ENCODE data around the gene KBTBD4.
A peak's percentile ranks its signal among the peaks of the same experiment; 100 is the strongest.

KBTBD4 gene

DNA sequence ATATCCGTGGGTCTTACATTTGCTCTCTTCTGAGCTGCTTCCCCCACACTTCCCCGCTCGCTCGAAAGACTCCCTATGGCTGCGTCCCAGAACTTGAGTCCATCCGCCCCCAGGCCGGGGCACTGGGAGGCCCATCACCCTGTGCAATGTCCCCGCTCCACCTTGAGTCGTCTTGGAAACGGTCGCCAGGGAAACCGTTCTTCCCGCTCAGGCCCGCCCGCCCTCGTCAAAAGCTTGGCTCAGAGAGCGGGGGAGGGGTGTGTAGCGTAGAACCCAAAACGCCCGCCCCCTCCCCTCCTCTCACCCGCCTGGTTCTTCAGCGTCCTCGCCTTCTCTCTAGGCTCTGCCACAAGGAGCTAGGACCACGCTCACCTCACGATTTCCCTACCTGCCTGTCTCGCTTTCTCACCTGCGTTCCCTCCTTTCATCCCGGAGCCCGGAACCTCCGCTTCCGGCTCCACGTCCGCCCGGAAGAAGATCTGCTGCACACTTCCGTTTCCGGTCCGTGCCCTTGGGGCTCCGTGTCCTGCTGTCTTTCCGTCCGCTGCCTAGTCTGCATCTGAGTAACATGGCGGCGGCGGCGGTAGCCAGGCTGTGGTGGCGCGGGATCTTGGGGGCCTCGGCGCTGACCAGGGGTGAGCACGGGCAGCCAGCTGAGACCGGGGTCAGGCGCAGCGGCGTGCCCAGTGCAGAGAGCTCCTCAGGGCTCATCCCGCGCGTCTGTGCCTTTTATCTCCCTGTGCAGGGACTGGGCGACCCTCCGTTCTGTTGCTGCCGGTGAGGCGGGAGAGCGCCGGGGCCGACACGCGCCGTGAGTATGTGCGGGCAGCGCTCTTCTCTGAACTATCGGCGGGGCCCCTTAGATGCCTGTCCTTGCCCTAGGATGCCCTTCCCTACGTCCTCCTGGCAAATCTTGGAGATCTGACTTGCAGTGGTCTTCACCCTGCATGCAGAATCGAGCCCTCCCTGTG is at the start of gene KBTBD4, which contains the start of gene NDUFS3:
TSS of gene KBTBD4 (minus strand) at position 447 of the 971 bp plus-strand sequence. CDS start at position 428, 19 bp downstream.
TSS of gene NDUFS3 (plus strand) at position 551 of the 971 bp plus-strand sequence. CDS start at position 569, 18 bp downstream.
- DNase-seq (ENCODE audit: low spot score) = peak; percentile 95

DNA sequence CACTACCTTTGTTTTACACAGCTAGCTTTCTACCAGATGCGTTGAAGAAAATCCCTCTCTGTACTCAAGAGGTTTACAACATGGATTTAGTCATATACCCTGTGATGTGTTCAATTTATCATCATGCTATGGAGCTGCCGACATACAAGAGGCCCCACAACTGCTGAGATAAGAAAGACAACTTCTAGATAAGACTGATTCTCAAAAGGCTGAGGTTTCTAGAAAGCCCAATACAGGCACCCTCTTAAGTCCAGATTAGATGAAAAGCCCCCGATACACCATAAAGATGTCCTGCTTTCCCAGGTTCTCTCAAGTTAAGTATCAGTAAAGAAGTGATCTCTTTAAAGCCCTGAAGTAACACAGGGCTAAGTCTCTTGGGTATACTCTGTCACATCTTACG is 49.3 kb upstream of the KBTBD4 start:
- no peak for DNase-seq (ENCODE audit: low spot score)

- no peak for DNase-seq (ENCODE audit: low spot score)
These were observed 47.5 kb upstream of the KBTBD4 start for GRCh38 chr11:47626234-47626633.

GRCh38 chr11:47620836-47621378 is 42.1 kb upstream of the KBTBD4 start:
- no peak for DNase-seq (ENCODE audit: low spot score)

- DNase-seq (ENCODE audit: low spot score) = no peak
These were observed 38.6 kb upstream of the KBTBD4 start for GRCh38 chr11:47617417-47617809.

- DNase-seq (ENCODE audit: low spot score) = no peak
These were observed 38.1 kb upstream of the KBTBD4 start for GRCh38 chr11:47616726-47617416.

- no peak for DNase-seq (ENCODE audit: low spot score)
These were observed 36.5 kb upstream of the KBTBD4 start for GRCh38 chr11:47615249-47615648.

DNA sequence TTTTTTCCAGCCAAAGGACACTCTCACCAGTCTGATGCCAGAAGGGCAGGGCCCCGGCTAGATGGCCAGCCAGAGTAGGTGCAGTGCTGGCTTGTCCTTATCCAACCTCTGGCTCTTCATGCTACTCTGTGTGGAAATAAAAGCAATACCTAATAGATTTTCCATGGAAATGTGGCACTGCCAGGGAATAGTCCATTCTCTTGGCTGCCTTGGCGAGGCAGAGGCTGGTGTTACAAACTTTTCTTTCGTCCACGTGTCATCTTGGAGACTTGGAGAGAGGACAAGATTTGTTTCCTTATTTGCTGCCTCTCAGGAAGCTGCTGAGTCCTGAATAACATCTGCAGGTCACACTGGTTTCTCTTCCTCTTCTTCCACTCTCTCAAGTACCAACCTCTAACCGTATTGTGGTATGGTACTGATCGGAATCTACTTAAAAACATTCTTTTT is 32.6 kb upstream of the KBTBD4 start:
- DNase-seq (ENCODE audit: low spot score) = no peak

DNA sequence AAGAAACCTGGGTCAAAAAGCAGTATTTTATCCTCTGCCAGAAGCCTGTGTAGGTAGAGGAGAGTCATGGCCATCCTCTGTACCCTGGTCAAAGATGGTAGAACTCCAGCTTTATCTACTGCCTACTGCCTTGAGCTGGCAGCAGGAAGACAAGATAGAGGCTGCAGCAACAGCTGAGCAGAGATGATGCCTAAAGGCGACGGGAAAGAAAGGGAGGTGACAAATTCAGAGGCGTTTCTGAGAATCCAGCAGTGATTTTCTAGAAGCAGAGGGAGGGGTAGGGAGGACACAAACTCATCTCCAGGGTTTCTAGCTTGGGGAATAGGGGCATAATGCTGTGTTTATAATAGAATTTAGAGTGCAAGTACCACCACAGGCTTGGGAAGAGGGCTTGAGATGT is 30.9 kb upstream of the KBTBD4 start:
- DNase-seq (ENCODE audit: low spot score) = no peak

DNA sequence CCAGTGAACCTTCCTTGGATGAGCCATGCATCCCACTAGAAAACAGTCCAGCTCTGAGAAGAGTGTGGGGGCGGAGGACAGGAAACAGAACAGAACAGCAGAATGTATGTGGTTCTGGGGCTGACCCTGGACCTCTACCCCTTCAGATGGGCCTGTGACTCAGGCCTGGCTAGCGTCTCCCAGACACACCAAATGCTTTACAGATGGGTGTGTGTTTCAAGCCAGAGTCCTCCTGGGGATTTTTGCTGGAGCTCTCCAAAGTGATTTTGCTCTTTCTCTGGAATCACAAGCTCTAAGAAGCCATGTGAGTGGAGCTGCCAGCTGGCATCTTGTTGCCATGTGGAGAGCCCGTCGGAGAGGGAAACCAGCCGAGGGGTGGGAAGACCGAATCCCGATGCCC is 28.6 kb upstream of the KBTBD4 start:
- no peak for DNase-seq (ENCODE audit: low spot score)

GRCh38 chr11:47606731-47607130 is 28.0 kb upstream of the KBTBD4 start:
- no peak for DNase-seq (ENCODE audit: low spot score)

GRCh38 chr11:47605921-47606320 is 27.2 kb upstream of the KBTBD4 start:
- no peak for DNase-seq (ENCODE audit: low spot score)

- no peak for DNase-seq (ENCODE audit: low spot score)
These were observed 24.5 kb upstream of the KBTBD4 start for GRCh38 chr11:47603295-47603694.

DNA sequence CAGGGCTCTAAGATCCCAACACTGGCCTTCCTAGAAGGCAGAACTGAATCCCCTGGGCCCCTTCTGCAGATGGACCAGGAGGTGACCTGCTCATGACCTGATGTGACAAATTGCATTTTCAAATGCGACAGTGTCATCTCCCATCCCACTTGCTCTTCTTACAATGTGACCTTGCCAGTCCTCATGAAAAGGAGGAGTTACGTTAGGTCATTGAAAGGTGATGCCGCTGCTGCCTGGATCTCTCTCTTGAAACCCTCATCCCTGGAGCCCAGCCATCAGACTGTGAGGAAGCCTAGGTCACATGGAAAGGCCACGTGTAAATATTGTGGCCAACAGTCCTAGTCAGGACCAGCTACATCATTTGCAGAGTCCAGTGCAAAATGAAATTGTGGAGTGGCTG is 21.1 kb upstream of the KBTBD4 start:
- no peak for DNase-seq (ENCODE audit: low spot score)

GRCh38 chr11:47595967-47596366 is 17.2 kb upstream of the KBTBD4 start:
- DNase-seq (ENCODE audit: low spot score) = no peak

DNA sequence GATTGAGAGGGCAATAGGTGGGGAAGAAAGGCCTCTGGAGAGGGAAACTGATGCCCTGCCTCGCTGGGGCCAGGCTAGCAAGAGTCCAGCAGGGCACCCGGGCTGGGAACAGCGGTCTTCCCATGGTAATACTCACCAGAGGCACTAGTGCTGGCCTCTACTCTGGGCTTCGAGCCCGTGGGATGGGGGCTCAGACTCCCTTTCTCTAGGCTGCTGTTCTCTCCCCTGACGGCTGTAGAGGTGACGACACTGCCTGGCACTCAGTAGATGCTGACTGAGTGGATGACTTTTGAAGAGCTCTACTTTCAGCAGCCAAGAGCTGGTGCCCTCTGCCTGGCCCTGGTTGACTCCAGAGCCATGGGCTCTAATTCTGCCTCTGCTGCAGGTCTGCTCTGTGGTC is 16.3 kb upstream of the KBTBD4 start:
- DNase-seq (ENCODE audit: low spot score) = no peak

DNA sequence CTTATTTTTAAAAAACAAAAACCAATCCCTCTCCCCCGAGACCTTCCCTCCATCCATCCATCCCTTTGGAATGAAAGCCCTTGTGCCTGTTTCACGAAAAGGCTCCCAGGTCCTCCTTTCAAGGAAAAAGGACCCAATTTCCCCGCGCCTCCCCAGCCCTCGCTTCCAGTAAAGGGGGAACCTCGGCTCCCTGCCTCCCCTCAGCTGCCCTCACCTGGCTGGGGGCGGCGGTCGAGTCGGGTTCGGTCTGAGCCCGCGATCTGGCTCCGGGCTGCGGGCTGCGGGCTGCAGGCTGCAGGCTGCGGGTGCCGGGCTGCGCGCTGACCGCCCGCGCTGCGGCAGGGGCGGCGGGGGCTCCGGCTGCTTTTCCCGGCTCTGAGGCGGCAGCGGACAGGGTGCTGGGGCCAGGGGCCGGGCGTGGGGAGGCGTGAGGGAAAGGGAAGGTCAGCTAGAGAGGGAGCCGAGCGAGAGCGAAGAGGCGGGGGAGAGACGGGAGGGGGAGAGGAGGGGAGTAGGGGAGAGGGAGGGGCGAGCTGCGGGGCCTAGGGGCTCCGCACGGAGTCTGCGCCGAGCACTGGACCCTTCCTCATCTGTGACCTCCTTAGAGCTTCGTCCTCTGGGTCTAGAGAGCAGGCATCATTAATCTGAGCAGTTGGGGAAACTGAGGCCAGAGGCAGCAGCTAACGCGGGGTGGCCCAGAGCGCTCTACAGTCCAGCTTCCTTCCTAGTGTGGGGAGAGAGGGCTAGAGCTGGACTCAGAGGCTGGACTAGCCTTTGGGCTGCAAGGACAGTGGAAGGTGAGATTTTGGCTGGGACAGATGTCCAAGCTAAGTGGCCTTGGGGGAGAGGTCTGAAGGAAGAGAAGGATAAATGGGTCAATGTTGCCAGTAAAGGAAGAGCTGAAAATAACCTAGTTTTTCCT is 15.4 kb upstream of the KBTBD4 start, which contains the start of gene C1QTNF4:
TSS of gene C1QTNF4 (minus strand) at position 478 of the 922 bp plus-strand sequence. CDS start 3,601 bp downstream, outside the sequence.
- no peak for DNase-seq (ENCODE audit: low spot score)

DNA sequence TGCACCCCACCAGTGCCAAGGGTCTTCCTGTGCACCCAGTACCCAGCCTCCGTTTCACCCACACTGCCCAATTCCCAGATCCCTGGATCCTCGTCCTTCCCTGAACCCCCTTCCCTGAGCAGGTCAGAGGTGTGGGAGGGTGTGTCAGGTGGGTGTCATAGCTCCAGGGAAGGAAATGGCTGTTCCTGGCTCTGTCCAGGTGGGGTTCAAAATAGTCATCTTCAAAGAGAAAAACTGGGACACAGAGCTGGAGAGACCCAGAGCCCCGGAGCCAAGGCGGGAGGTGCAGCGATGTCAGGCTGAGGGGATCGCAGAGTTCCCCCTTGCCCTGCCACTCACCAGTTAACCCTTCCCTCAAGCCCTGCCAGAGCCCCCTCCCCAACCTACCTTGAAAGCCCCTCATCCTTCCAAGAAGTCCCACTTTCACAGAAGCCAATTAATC is 14.7 kb upstream of the KBTBD4 start:
- no peak for DNase-seq (ENCODE audit: low spot score)

GRCh38 chr11:47592970-47593369 is 14.2 kb upstream of the KBTBD4 start:
- no peak for DNase-seq (ENCODE audit: low spot score)

DNA sequence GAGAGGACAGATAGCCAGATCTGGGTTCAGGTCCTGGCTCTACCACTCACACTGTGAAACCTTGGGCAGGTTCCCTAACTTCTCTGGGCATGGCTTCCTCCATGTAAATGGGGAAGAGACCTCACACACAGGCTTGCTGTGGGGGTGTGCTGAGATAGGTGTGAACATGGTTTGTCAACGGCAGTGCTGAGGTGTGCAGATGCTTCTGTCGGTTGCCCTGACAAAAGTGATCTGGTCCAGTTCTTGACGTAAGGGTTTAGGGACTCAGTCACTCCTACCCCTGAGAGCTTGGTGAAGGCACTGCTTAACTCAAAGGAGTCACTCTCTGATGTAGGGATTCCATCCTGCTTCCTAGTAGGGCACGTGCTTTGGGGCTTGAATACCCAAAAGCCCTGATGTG is 13.5 kb upstream of the KBTBD4 start:
- no peak for DNase-seq (ENCODE audit: low spot score)

- no peak for DNase-seq (ENCODE audit: low spot score)
These were observed 13.0 kb upstream of the KBTBD4 start for GRCh38 chr11:47591764-47592163.

Data from left forelimb (tissue), 1 donor.